ENCODE measurements around the gene SIL1.
"Not testable (repeated sequence)": the region's sequence is repeated elsewhere in the genome, so short reads cannot be mapped to it uniquely, and the experiment has no call there.

Gene SIL1

GRCh38 chr5:138925090-138925635 lies 273.0 kb downstream of the SIL1 start:
- in situ Hi-C loops (cut with MboI; ENCODE audit: low pct_unique_long_range_greater_than_20kb, low sequenced_read_pairs): no loop called here
- no peak for DNase-seq

GRCh38 chr5:138922494-138922893 lies 275.7 kb downstream of the SIL1 start:
- DNase-seq: no peak
- in situ Hi-C loops (cut with MboI; ENCODE audit: low pct_unique_long_range_greater_than_20kb, low sequenced_read_pairs): no loop called here

- in situ Hi-C loops (cut with MboI; ENCODE audit: low pct_unique_long_range_greater_than_20kb, low sequenced_read_pairs); DNase-seq: not testable (repeated sequence)
These were observed 276.8 kb downstream of the SIL1 start for GRCh38 chr5:138921362-138921761.

GRCh38 chr5:138920181-138920580 lies 278.0 kb downstream of the SIL1 start:
- in situ Hi-C loops (cut with MboI; ENCODE audit: low pct_unique_long_range_greater_than_20kb, low sequenced_read_pairs): no loop called here
- no peak for DNase-seq

GRCh38 chr5:138918686-138919085 lies 279.5 kb downstream of the SIL1 start:
- no peak for DNase-seq
- in situ Hi-C loops (cut with MboI; ENCODE audit: low pct_unique_long_range_greater_than_20kb, low sequenced_read_pairs): no loop called here

GRCh38 chr5:138914338-138914737 lies 283.8 kb downstream of the SIL1 start:
- no peak for DNase-seq
- in situ Hi-C loops (cut with MboI; ENCODE audit: low pct_unique_long_range_greater_than_20kb, low sequenced_read_pairs): no loop called here

- in situ Hi-C loops (cut with MboI; ENCODE audit: low pct_unique_long_range_greater_than_20kb, low sequenced_read_pairs): no loop called here
- DNase-seq: no peak
These were observed 284.4 kb downstream of the SIL1 start for GRCh38 chr5:138913773-138914172.

- in situ Hi-C loops (cut with MboI; ENCODE audit: low pct_unique_long_range_greater_than_20kb, low sequenced_read_pairs): no loop called here
- no peak for DNase-seq
These were observed 286.1 kb downstream of the SIL1 start for GRCh38 chr5:138912093-138912492.

- in situ Hi-C loops (cut with MboI; ENCODE audit: low pct_unique_long_range_greater_than_20kb, low sequenced_read_pairs): no loop called here
- no peak for DNase-seq
These were observed 286.7 kb downstream of the SIL1 start for GRCh38 chr5:138911441-138911840.

- in situ Hi-C loops (cut with MboI; ENCODE audit: low pct_unique_long_range_greater_than_20kb, low sequenced_read_pairs): no loop called here
- DNase-seq: no peak
These were observed 287.5 kb downstream of the SIL1 start for GRCh38 chr5:138910546-138911185.

GRCh38 chr5:138909734-138910133 lies 288.4 kb downstream of the SIL1 start:
- in situ Hi-C loops (cut with MboI; ENCODE audit: low pct_unique_long_range_greater_than_20kb, low sequenced_read_pairs): no loop called here
- no peak for DNase-seq

GRCh38 chr5:138905541-138905940 lies 292.6 kb downstream of the SIL1 start:
- no peak for DNase-seq
- in situ Hi-C loops (cut with MboI; ENCODE audit: low pct_unique_long_range_greater_than_20kb, low sequenced_read_pairs): no loop called here

GRCh38 chr5:138903130-138903775 lies 294.9 kb downstream of the SIL1 start:
- no peak for DNase-seq
- in situ Hi-C loops (cut with MboI; ENCODE audit: low pct_unique_long_range_greater_than_20kb, low sequenced_read_pairs): no loop called here

- in situ Hi-C loops (cut with MboI; ENCODE audit: low pct_unique_long_range_greater_than_20kb, low sequenced_read_pairs): no loop called here
- DNase-seq: no peak
These were observed 296.5 kb downstream of the SIL1 start for GRCh38 chr5:138901716-138902115.

GRCh38 chr5:138900281-138900965 lies 297.7 kb downstream of the SIL1 start:
- in situ Hi-C loops (cut with MboI; ENCODE audit: low pct_unique_long_range_greater_than_20kb, low sequenced_read_pairs): no loop called here
- DNase-seq: peak; percentile 19

GRCh38 chr5:138898742-138899141 lies 299.4 kb downstream of the SIL1 start:
- in situ Hi-C loops (cut with MboI; ENCODE audit: low pct_unique_long_range_greater_than_20kb, low sequenced_read_pairs): no loop called here
- DNase-seq: no peak

GRCh38 chr5:138898299-138898698 lies 299.9 kb downstream of the SIL1 start:
- DNase-seq: no peak
- in situ Hi-C loops (cut with MboI; ENCODE audit: low pct_unique_long_range_greater_than_20kb, low sequenced_read_pairs): no loop called here
